HepG2 (cell line): ENCODE results near the gene EDC3. TPM values are rescaled to one million over a fixed set of nuclear protein-coding genes. Genes with fewer than 3 reads are reported as not detected.

Source experiments
- CHCHD3 ChIP-seq: sonication (generic); formaldehyde crosslinking; IDR thresholded peaks from 2 replicates; pipeline ENCODE4 v1.8.0; 2022; ENCODE audit warnings: mild to moderate bottlenecking, missing genetic modification reagents, moderate library complexity
- ZBTB3 ChIP-seq: sonication (generic); formaldehyde crosslinking; IDR thresholded peaks from 2 replicates; pipeline ENCODE4 v1.4.0; 2020; ENCODE audit warnings: low read depth, mild to moderate bottlenecking, moderate library complexity, missing genetic modification reagents, borderline replicate concordance
- ZBTB46 ChIP-seq: sonication (generic); formaldehyde crosslinking; IDR thresholded peaks from 2 replicates; pipeline ENCODE4 v1.4.0; 2020; ENCODE audit warnings: mild to moderate bottlenecking, missing genetic modification reagents, borderline replicate concordance
- ZNF792 ChIP-seq: IDR thresholded peaks from 2 replicates; pipeline ENCODE4 v1.6.1; 2016
- polyA plus RNA-seq, 8 experiments: library from polyadenylated mRNA; depleted of rRNA in 3 of 8; stranded (reverse) in 7 of 8; unstranded in 1 of 8; fragments of >200 nt; fragmentation: Illumina TruSeq in 4 of 8; extraction: Trizol in 4 of 8; gene quantifications; 2 replicates each; pipeline versions ENCODE4 v1.2.1 to v1.2.3, GENCODE V29; 2011 to 2016; ENCODE audit warnings: low read depth in 4 of 8, missing spikeins in 1 of 8, mixed read lengths in 1 of 8; ENCODE audit not compliant: insufficient read depth in 1 of 8
- total RNA-seq, 5 experiments: library from RNA; depleted of rRNA; stranded (reverse); fragments of >200 nt; fragmentation: Illumina TruSeq; extraction: Trizol; gene quantifications; 2 replicates each; pipeline ENCODE4 v1.2.3, GENCODE V29; 2016; ENCODE audit warnings: low read depth in 1 of 5
- TF ChIP-seq, protein P1 (sequence below): sonication (generic); formaldehyde crosslinking; IDR thresholded peaks from 2 replicates; pipeline ENCODE4 v1.5.0; 2020; ENCODE audit warnings: mild to moderate bottlenecking, missing genetic modification reagents, borderline replicate concordance

EDC3 gene
- total and polyA plus RNA-seq, 2 of the 13 experiments (the other 11 are each of a cell fraction or from before 2014, with no cell fraction given): 17.4 to 32.0 TPM

- TF ChIP-seq, protein P1, sequence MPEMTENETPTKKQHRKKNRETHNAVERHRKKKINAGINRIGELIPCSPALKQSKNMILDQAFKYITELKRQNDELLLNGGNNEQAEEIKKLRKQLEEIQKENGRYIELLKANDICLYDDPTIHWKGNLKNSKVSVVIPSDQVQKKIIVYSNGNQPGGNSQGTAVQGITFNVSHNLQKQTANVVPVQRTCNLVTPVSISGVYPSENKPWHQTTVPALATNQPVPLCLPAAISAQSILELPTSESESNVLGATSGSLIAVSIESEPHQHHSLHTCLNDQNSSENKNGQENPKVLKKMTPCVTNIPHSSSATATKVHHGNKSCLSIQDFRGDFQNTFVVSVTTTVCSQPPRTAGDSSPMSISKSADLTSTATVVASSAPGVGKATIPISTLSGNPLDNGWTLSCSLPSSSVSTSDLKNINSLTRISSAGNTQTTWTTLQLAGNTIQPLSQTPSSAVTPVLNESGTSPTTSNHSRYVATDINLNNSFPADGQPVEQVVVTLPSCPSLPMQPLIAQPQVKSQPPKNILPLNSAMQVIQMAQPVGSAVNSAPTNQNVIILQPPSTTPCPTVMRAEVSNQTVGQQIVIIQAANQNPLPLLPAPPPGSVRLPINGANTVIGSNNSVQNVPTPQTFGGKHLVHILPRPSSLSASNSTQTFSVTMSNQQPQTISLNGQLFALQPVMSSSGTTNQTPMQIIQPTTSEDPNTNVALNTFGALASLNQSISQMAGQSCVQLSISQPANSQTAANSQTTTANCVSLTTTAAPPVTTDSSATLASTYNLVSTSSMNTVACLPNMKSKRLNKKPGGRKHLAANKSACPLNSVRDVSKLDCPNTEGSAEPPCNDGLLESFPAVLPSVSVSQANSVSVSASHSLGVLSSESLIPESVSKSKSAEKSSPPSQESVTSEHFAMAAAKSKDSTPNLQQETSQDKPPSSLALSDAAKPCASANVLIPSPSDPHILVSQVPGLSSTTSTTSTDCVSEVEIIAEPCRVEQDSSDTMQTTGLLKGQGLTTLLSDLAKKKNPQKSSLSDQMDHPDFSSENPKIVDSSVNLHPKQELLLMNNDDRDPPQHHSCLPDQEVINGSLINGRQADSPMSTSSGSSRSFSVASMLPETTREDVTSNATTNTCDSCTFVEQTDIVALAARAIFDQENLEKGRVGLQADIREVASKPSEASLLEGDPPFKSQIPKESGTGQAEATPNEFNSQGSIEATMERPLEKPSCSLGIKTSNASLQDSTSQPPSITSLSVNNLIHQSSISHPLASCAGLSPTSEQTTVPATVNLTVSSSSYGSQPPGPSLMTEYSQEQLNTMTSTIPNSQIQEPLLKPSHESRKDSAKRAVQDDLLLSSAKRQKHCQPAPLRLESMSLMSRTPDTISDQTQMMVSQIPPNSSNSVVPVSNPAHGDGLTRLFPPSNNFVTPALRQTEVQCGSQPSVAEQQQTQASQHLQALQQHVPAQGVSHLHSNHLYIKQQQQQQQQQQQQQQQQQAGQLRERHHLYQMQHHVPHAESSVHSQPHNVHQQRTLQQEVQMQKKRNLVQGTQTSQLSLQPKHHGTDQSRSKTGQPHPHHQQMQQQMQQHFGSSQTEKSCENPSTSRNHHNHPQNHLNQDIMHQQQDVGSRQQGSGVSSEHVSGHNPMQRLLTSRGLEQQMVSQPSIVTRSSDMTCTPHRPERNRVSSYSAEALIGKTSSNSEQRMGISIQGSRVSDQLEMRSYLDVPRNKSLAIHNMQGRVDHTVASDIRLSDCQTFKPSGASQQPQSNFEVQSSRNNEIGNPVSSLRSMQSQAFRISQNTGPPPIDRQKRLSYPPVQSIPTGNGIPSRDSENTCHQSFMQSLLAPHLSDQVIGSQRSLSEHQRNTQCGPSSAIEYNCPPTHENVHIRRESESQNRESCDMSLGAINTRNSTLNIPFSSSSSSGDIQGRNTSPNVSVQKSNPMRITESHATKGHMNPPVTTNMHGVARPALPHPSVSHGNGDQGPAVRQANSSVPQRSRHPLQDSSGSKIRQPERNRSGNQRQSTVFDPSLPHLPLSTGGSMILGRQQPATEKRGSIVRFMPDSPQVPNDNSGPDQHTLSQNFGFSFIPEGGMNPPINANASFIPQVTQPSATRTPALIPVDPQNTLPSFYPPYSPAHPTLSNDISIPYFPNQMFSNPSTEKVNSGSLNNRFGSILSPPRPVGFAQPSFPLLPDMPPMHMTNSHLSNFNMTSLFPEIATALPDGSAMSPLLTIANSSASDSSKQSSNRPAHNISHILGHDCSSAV: no peak
- no peak for TF ChIP-seq ZBTB46 (CRISPR knock-in tag)
- no peak for TF ChIP-seq CHCHD3 (CRISPR knock-in tag)
- TF ChIP-seq ZBTB3 (CRISPR knock-in tag): no peak
- TF ChIP-seq ZNF792: no peak
These were observed 21.7 kb downstream of the EDC3 start (continued) for GRCh38 chr15:74674161-74674560.
